NCI-H2196 (cell line): ENCODE data around the gene PGK1.
"Not testable (repeated sequence)": the region's sequence is repeated elsewhere in the genome, so short reads cannot be mapped to it uniquely, and the experiment has no call there.

Experiments
- DNase-seq: peaks from one replicate; lab custom pipeline; 2025; ENCODE audit not compliant: unreplicated experiment; lab: John Stamatoyannopoulos, UW

Gene PGK1

GRCh38 chrX:78103623-78104446 lies at the start of gene PGK1:
Gene PGK1, plus strand, starts transcription at chrX:78104248. Its CDS starts 93 bp downstream, at chrX:78104341.
- DNase-seq, result peak; percentile 88

DNA sequence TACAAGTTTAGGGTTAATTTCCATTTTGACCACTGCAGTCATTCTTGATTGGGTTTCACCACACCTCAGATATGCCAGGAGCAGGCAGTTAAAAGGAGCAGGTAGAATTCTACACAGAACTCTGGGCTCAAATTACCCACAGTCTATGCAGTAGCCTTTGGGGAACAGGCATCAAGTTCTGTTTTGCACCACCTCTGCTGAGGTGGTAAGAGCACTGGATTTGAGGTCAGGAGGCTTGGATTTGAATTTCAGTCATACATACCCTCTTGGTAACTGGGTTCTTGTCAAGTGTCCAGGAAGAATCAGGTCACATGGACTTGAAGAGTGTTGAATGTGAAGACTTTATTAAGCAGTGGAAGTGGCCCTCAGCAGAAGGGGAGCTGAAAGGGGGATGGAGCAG lies 40.4 kb upstream of the PGK1 start:
- no peak for DNase-seq

- no peak for DNase-seq
Observed at GRCh38 chrX:78064152-78064551, 39.9 kb upstream of the PGK1 start.

GRCh38 chrX:78064698-78065601 lies 39.1 kb upstream of the PGK1 start:
- not testable (repeated sequence) for DNase-seq

DNA sequence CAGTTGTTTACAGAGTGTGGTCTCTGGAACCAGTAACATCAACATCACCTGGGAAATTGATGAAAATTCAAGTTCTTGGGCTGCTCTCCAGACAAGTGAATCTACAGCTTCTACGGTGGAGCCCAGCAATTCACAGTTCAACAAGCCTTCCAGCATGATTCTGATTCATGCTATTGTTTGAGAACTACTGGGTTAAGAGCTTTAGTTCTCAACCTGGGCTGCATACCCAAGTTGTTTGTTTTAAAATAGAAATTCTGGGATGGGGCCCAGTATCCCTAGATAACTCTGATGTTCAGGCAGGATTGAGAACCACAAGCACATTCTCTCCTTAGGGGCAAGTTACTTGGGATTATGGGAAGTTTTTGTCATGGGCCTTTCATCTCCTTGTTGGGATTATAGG lies 37.9 kb upstream of the PGK1 start:
- DNase-seq, result no peak

GRCh38 chrX:78071331-78071730 lies 32.7 kb upstream of the PGK1 start:
- DNase-seq, result no peak

DNA sequence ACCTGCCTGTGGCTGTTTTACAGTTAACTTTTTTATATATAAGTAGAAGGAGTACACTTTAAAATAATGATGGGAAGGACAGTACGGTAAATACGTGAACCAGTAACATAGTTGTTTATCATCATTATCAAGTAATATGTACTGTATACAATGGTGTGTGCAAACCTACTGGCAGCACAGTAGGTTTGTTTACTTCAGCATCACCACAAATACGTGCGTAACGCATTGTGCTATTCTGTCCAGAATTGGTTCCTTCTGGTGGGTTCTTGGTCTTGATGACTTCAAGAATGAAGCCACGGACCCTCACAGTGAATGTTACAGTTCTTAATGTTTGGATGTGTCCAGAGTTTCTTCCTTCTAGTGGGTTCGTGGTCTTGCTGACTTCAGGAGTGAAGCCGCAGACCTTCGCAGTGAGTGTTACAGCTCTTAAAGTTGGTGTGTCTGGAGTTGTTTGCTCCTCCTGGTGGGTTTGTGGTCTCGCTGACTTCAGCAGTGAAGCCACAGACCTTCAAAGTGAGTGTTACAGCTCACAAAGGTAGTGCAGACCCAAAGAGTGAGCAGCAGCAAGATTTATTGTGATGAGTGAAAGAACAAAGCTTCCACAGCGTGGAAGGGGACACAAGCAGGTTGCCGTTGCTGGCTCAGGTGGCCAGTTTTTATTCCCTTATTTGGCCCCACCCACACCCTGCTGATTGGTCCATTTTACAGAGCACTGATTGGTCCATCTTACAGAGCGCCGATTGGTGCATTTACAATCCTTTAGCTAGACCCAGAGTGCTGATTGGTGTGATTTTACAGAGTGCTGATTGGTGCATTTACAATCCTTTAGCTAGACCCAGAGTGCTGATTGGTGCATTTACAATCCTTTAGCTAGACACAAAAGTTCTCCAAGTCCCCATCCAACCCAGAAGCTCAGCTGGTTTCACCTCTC lies 30.6 kb upstream of the PGK1 start:
- not testable (repeated sequence) for DNase-seq

DNA sequence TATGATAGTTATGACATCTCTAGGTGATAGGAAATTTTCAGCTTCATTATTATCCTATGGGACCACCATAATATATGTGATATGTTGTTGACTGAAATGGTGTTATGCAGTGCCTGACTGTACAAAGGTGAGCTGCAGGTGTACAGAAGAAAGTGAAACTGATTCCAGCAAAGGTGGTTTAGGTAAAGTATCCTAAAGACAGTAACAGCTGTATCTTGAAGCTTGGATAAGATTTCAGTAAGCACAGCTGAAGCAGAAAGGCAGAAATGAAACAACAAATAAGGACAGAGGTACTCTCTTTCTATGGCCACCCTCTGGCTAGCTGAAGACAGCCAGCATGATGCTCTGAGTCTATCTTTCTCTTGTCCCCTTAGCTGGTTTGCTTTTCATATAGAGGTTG lies 30.0 kb upstream of the PGK1 start:
- no peak for DNase-seq

GRCh38 chrX:78075787-78076389 lies 28.2 kb upstream of the PGK1 start:
- no peak for DNase-seq

- DNase-seq, result not testable (repeated sequence)
Observed at GRCh38 chrX:78081413-78081812, 22.6 kb upstream of the PGK1 start.

GRCh38 chrX:78092296-78092695 lies 11.8 kb upstream of the PGK1 start:
- DNase-seq, result no peak

DNA sequence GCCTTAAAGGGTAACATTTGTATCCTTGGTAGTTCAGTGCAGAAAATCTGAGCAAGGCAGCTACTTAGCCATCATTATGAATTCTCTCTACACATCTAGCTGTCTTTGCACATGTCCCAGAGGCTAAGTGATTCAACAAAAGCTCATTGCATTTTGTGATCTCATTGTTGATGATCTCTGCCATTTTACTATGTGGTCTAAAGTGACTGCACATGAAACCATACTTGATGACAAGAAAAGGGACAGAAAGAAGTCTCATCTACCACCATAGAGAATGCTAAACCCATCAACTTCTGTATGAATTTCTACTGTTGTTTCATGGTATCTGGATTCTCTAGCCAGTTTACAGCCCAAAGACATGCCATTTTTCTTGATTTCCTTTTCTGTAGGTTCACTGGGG lies 5.9 kb upstream of the PGK1 start:
- no peak for DNase-seq

DNA sequence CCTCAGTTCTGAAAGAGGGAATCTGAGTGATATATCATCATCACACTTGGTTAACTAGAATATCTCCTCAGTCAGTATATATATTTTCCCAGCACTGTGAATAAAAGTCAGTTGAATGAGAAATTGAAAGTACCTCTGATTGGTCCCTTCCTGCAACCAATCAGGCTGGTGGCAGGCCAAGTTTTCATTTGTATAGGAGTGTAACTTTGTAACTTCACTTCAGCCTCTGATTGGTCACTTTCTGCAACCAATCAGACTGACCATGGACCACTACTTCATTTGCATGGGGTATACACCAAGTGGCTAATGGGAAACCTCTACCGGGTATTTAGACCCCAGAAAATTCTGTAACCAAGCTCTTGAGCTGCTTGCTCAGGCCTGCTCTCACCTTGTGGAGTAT lies 2.0 kb upstream of the PGK1 start:
- no peak for DNase-seq

- DNase-seq, result no peak
Observed at GRCh38 chrX:78103001-78103622, 936 bp upstream of the PGK1 start.

GRCh38 chrX:78104447-78105176 lies 564 bp downstream of the PGK1 start:
- DNase-seq, result peak; percentile 27

DNA sequence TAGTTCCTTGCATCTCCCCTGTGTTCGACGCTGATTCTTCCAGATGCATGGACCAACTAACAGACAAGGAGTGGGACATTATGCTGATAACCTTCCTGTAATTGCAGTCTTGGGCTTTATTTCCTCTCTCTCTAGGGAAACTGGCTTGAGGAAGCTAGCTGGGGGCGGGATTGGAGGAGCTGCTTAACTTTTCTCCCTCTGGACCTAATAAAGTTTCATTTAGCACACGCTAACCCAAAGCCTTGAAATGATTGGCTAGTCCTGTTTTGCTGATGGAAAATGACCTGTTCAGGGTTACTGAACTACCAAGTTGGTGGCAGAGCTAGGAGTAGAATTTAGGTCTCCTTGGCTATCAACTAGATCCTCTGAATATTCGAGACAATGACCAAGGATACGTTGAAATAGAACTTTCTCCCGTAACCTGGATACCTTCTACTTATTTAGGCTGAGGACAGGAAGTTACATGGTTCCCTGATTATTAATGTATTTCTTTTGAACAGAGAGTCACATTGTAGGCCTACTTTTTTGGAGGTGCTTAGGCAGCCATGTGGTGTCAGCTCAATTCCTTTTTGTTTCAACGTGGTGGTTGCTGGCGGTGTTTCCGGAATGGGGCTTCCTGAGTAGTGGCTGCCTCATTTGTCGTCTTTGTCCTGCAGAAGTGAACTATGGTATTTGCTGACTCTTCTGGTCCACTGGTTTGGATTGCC lies 2.0 kb downstream of the PGK1 start:
- DNase-seq, result no peak

GRCh38 chrX:78106651-78106986 lies 2.6 kb downstream of the PGK1 start:
- DNase-seq, result no peak

GRCh38 chrX:78109458-78109857 lies 5.4 kb downstream of the PGK1 start:
- no peak for DNase-seq
